ENCODE data around the gene SPOP. TPM values are rescaled to one million over a fixed set of nuclear protein-coding genes. Genes with fewer than 3 reads are reported as not detected.

SPOP gene
- total and polyA plus RNA-seq, 2 of the 4 experiments (the other 2 are of a cell fraction): 24.9 to 47.5 TPM

- TF ChIP-seq ELK1 (IDR thresholded peaks at IDR 0.05; ENCODE audit: borderline replicate concordance, low read depth, low read length) (no peak), SMC3 (IDR thresholded peaks at IDR 0.05; ENCODE audit: low read depth, low read length) (no peak), RAD21 (IDR thresholded peaks at IDR 0.05; ENCODE audit: low read length) (no peak), POLR2A (IDR thresholded peaks at IDR 0.05; ENCODE audit: low read depth, low read length) (no peak)
Observed at GRCh38 chr17:49549311-49549605, 128.6 kb downstream of the SPOP start (continued).

Other genes starting within 250 kb of the SPOP start
- gene NGFR, start 182.8 kb downstream of the SPOP start, total RNA-seq (2012; rRNA removed): 0.18 TPM in 1 of 2 replicates, not detected in the other
- gene NGFR, start 182.8 kb downstream of the SPOP start, polyA plus RNA-seq (2012; rRNA removed): 0.11 and 0.15 TPM in 2 replicates
- 0.18 and 0.28 TPM in 2 replicates for gene NXPH3, start 102.2 kb downstream of the SPOP start, total RNA-seq (2012; rRNA removed)
- 0.20 and 0.31 TPM in 2 replicates for gene NXPH3, start 102.2 kb downstream of the SPOP start, polyA plus RNA-seq (2012; rRNA removed)
- 66.9 and 86.2 TPM in 2 replicates for gene SLC35B1, start 29.9 kb upstream of the SPOP start, total RNA-seq (2012; rRNA removed)
- 65.5 and 66.4 TPM in 2 replicates for gene SLC35B1, start 29.9 kb upstream of the SPOP start, polyA plus RNA-seq (2012; rRNA removed)
- 0.56 and 0.72 TPM in 2 replicates for gene FAM117A, start 86.0 kb upstream of the SPOP start, total RNA-seq (2012; rRNA removed)
- 3.4 and 4.5 TPM in 2 replicates for gene FAM117A, start 86.0 kb upstream of the SPOP start, polyA plus RNA-seq (2012; rRNA removed)
- 20.6 and 21.9 TPM in 2 replicates for gene KAT7, start 110.6 kb upstream of the SPOP start, total RNA-seq (2012; rRNA removed)
- 15.6 and 16.9 TPM in 2 replicates for gene KAT7, start 110.6 kb upstream of the SPOP start, polyA plus RNA-seq (2012; rRNA removed)
- not detected in 2 replicates for gene TAC4, start 170.0 kb upstream of the SPOP start, total RNA-seq (2012; rRNA removed)
- gene TAC4, start 170.0 kb upstream of the SPOP start, polyA plus RNA-seq (2012; rRNA removed): not detected in 2 replicates